NCI-H1105 (cell line): ENCODE results near the gene CNTN4.
"Not testable (repeated sequence)": the region's sequence is repeated elsewhere in the genome, so short reads cannot be mapped to it uniquely, and the experiment has no call there.

Source experiments
- DNase-seq: peaks from one replicate; lab custom pipeline; 2025; lab: John Stamatoyannopoulos, UW

The CNTN4 gene

GRCh38 chr3:2098398-2099027 is at the start of gene CNTN4:
CNTN4 (plus strand) TSS chr3:2098866.
- DNase-seq: peak; percentile 72

- no peak for DNase-seq
Measured at GRCh38 chr3:2061360-2061759, 37.3 kb upstream of the CNTN4 start.

DNA sequence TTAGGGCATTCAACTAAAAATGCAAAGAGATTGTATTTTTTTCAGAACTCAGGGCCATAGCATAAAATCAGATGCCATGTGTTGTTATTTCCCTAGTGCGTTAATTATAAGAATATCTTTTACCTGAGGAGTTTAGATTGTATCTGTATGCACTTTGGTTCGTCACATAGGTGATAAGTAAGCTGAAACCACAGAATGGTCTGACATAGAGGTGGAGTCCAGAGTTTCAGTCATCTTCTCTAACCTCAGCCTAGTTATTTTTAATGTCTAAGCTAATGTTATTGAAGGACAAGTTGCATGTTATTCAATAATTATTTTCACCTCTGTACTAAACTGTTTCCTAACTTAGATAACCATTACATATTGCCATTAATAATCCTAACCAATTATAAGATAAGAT is 27.1 kb upstream of the CNTN4 start:
- no peak for DNase-seq

GRCh38 chr3:2078821-2079220 is 19.8 kb upstream of the CNTN4 start:
- DNase-seq: no peak

DNA sequence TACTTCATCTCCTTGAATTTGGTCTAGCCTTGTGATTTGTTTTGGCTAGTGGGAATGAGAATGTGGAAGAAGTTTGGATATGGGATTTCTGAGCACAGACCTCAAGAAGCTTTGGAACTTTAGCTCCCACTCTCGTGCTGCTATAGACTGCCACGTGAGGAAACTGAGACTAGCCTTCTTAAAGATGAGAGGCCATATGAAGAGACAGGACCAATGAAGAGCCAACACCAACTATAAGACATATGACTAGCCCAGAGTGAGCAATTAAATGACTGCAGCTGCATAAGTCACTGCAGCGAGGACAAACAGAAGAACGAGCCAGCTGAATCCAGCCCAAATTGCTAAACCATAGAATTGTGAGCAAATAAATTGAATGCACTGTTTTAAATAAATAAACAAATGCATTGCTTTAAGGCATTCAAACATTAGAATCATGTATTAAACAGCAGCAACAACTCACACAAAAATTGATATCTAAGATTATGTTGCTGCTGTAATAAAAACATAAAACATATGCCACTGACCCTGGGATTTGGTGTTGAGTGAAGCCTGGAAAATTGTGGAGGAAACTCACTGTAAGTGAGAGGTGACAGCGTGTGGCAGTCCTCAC is 15.7 kb upstream of the CNTN4 start:
- no peak for DNase-seq

GRCh38 chr3:2083558-2083957 is 15.1 kb upstream of the CNTN4 start:
- not testable (repeated sequence) for DNase-seq

DNA sequence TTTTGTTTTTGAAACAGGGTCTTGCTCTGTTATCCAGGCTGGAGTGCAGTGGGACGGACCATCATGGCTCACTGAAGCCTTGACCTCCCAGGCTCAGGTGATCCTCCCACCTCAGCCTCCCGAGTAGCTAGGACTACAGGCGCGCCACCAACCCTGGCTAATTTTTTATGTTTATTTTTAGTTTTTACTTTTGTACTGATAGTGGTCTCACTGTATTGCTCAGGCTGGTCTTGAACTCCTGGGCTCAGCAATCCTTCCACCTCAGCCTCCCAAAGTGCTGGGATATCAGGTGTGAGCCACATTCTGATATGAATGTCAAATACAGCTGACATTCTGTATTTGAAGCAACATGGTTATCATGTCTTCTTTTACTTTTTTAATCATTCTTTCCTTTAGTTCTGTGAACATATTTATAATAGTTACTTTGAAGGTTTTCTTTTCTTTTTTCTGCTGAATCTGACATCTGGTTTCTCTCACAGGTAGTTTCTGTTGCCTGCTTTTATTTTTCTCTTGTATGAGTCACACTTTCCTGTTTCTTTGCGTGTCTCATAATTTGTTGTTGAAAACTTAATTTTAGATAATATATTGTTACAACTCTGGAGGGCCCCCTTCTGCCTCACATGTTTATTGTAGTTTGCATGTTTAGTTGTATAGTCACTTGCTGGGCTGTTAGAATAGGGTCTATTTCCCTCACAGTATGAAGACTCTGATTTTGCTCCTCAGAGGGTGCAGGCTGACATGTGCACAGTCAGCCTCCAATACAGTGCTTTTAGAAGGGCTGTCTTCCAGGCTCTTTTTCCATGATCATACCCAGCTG is 8.4 kb upstream of the CNTN4 start:
- no peak for DNase-seq

GRCh38 chr3:2092758-2093157 is 5.9 kb upstream of the CNTN4 start:
- DNase-seq: no peak

- no peak for DNase-seq
Measured at GRCh38 chr3:2094941-2095340, 3.7 kb upstream of the CNTN4 start.

DNA sequence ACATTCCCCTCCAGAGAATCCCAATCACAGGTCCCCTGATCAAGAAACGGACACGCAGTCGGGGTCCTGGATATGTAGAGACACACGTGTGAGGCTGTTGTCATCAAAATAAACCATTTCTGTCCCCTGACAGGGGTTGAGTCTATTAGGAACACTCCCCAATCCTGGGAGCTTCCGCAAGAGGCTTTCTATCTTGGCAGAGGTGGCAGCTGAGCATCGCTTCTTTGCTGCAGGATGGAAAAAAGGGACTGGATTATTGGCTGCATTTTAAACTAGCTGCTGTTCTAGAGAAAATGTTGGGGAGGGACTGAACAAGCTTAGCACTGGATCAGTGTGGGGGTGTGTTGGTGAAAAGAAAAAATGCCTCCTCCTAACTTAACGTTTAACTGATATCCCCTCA is 2.5 kb upstream of the CNTN4 start:
- DNase-seq: no peak

GRCh38 chr3:2097641-2098191 is 950 bp upstream of the CNTN4 start:
- no peak for DNase-seq

DNA sequence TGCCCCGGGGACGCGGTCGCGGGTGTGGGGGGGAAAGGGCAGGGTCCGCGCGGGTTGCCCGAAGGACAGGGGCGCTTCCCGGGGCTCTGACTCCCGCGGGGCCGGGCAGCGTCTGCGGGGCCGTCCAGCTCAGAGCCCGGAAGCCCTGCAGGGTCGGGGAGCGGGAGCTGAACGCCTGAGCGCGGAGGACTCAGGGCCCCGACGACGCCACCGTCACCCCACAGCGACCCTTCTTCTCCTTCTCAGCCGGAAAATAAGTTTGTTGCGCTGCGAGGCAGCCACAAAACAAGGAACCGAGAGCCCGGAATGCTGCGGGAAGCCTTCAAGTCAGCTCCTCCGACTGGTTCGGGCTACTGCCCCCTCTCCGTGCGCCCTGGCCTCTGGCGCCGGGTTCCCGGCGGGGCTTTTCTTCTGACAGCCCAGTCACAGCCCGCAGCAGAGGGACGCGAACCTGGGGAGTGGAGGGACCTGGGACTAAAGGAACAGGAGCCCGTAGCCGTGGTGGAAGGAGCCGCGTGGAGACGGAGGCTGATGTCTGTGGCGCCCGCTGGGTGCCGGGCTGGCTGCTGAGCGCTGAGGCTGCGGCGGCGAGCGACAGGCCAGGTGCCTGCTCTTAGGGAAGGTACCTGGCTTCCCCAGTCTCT is 484 bp downstream of the CNTN4 start:
- peak; percentile 18 for DNase-seq

DNA sequence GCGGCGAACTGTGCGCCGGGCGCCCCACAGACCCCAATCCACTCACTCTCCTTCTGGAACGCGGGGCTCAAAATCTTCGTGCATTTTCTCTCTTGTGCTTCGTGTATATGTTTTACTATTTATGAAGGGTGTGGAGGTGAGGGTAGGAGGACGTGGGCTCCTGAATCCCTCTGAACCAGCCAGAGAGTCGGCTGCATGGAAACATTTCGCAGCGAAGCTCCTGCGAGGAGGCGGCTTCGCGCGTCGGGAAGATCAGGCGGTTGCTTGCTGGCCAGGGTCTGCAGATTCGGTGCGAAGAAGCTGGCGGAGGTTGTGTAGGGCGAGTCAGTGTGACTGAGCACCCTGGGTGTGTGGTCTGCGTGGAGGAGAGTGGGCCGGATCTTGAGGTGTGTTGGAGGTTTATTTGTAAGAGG is 1.1 kb downstream of the CNTN4 start:
- DNase-seq: no peak

GRCh38 chr3:2106438-2106837 is 7.8 kb downstream of the CNTN4 start:
- no peak for DNase-seq

DNA sequence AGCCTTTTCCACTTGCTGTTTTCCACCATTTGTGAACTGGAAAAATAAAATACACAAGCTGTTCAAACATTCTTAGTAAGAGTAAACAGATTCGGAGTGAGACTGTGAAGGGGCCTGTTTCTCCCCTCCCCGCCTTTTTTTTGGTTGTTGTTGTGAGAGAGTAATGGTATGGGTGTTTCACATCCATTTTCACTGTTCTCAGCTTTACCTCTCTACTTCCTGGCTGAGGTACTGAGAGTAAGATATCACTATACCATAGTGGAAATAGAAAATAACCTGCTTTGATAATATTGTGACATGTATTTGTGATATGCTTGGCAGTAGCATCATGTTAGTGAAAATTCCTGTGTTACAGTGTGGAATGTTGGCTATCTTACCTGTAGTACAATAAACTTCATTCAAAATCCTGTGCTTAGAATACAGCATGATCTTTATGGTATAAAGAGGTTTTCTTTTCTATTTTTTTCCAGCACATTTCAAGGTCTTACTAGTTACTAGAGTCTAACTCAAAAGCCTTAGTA is 12.0 kb downstream of the CNTN4 start:
- DNase-seq: no peak

GRCh38 chr3:2114617-2115275 is 16.1 kb downstream of the CNTN4 start:
- no peak for DNase-seq

DNA sequence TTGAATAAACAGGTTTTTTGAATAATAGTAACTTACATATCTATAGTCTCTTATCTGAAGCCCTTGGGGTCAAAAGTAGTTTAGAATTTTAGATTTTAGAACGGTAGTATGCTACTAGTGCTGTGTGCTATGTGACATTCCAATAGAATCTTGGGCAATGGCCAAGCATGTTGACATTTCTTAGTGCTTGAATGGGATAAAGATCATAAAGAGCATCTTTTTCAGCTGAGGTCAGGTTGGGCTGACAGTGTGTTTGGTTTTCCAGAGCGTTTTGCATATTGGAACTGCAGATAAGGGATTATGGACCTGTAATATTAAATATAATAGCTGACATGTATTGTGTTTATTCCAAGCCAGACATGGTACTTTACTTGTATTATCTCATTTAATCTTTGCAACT is 32.1 kb downstream of the CNTN4 start:
- no peak for DNase-seq

DNA sequence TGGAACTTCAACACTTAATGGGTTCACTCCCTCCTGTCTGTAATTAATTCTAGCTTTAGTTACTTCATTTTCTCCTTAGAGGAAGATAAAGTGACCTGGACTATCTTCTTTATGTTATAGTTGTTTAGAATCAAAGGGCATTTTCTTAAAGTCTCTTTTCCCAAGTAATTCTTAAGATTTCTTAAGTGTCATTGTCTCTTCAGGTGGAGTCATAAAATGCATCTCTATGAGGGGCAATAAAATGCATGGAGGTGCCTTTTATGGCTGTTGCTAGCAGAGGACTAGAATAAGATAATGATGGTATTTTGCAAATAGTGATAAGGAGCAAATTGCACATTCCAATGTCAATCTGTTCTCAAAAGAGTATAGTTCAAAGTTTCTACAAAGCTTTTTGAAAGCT is 34.5 kb downstream of the CNTN4 start:
- no peak for DNase-seq

GRCh38 chr3:2137651-2138050 is 39.0 kb downstream of the CNTN4 start:
- DNase-seq: no peak

- no peak for DNase-seq
Measured at GRCh38 chr3:2141482-2141881, 42.8 kb downstream of the CNTN4 start.

GRCh38 chr3:2148561-2149340 is 50.1 kb downstream of the CNTN4 start:
- DNase-seq: no peak
